Suprapubic skin (tissue), 4 donors: Measurements from ENCODE around the gene BOD1L1.

Experiments
- POLR2A ChIP-seq, 2 donors: fragments of 450-650 bp; IDR thresholded peaks; one replicate each; pipeline ENCODE4 v1.6.1; 2017; ENCODE audit warnings: antibody characterized with exemption in 2 of 2, mild to moderate bottlenecking in 2 of 2, moderate library complexity in 2 of 2
- POLR2AphosphoS5 ChIP-seq, 3 donors: sonication (generic); formaldehyde crosslinking; IDR thresholded peaks; one replicate each; pipeline ENCODE4 v1.6.1; 2017; ENCODE audit warnings: antibody characterized with exemption in 3 of 3
- TF ChIP-seq, protein P1 (sequence below), 2 donors: fragments of 200-600 bp in 1 of 2; fragments of 450-650 bp in 1 of 2; sonication (generic) in 1 of 2; IDR thresholded peaks; one replicate each; pipeline ENCODE4 v1.5.1; 2016 to 2019; ENCODE audit warnings: antibody characterized with exemption in 2 of 2, mild to moderate bottlenecking in 1 of 2, moderate library complexity in 1 of 2

DNA sequence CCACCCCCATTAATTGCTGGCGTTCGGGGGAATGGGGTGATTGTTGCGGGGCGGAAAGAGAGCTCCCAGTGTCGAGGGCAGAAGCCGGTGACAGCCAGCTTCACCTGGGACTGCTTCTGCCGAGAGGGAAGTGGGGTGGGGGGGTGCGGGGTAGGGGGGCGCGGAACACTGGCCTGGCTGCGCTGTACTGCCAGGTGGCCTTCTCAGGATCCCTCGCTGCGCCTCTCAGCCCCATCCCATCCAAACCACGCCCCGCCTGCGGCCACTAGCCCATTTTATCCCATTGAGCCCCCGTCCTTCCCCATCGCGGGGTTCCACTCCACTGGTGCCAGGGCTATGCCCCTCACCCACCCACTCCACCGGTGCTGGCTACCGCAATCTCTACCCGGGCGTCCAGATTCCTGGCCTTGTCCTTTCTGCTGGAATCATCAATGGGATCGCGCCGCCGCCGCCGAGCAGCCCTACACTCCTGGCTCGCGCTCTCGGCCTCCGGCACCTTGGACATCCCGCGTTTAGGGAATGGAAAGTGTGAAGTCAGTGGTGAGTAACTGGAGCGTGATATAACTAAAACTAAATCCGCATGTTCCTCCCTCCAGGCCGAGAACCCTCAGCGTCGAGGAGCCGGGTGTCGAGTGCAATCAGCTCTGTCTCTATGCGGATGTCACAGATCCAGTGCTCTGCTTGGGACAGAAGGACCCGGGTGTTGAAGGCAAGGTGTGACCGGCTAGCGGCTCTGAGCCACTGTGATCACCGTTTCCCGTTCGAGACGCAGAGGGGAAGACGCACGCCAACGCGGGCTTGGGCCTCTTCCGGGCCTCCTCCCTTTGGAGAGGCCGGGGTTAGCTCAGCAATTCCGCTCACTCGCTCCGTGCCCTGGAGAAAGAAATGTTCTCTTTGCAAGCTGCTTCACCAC, 103.7 kb downstream of the BOD1L1 start:
- TF ChIP-seq, protein P1, sequence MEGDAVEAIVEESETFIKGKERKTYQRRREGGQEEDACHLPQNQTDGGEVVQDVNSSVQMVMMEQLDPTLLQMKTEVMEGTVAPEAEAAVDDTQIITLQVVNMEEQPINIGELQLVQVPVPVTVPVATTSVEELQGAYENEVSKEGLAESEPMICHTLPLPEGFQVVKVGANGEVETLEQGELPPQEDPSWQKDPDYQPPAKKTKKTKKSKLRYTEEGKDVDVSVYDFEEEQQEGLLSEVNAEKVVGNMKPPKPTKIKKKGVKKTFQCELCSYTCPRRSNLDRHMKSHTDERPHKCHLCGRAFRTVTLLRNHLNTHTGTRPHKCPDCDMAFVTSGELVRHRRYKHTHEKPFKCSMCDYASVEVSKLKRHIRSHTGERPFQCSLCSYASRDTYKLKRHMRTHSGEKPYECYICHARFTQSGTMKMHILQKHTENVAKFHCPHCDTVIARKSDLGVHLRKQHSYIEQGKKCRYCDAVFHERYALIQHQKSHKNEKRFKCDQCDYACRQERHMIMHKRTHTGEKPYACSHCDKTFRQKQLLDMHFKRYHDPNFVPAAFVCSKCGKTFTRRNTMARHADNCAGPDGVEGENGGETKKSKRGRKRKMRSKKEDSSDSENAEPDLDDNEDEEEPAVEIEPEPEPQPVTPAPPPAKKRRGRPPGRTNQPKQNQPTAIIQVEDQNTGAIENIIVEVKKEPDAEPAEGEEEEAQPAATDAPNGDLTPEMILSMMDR (IDR thresholded peaks at IDR 0.05), result no peak
- no peak for TF ChIP-seq POLR2A (IDR thresholded peaks at IDR 0.05)
- TF ChIP-seq POLR2AphosphoS5 (IDR thresholded peaks at IDR 0.05), result no peak
